ENCODE measurements around the gene BAAT. TPM values are rescaled to one million over a fixed set of nuclear protein-coding genes. Genes with fewer than 3 reads are reported as not detected.

Gene BAAT
- total RNA-seq, 1 experiment from 2014 or later, result not detected

DNA sequence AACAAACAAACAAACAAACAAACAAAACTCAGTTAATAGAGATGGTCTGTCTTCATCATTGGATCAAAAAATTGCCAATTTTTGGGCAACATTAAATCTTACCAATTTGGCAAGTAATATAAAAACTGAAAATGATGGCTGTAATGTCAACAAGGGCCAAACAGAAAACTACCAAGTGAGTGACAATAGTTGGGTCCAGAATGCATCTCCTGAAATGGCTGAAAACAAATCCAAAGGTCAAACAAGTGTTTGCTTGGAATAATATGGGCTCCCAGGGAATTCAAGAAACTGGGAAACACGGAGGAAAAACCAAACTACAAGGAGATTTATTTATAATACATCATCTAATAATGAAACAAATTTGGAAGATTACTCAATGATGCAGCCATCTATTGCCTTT lies 25.1 kb downstream of the BAAT start:
- Histone ChIP-seq H3K4me2 (no peak overlapping the region), H3K9me3 (ENCODE audit: insufficient read depth, low read depth) (no peaks in the 10 kb centered on the region; the same call in 1 of the 2 replicates), H3F3A (ENCODE audit: insufficient read depth, low read depth) (no peaks in the 10 kb centered on the region), H3K27me3 (ENCODE audit: insufficient read depth, low read depth) (no peaks in the 10 kb centered on the region), H3K4me1 (replicated peaks; ENCODE audit: insufficient read depth) (no peaks in the 10 kb centered on the region), H3K27ac (no peak overlapping the region), H3K9me2 (ENCODE audit: insufficient read depth) (no peaks in the 10 kb centered on the region), H3K79me2 (ENCODE audit: low read depth) (no peaks in the 10 kb centered on the region), H4K20me1 (ENCODE audit: insufficient read depth) (no peaks in the 10 kb centered on the region), H2AFZ (no peak overlapping the region), H3K36me3 (ENCODE audit: low read depth) (no peaks in the 10 kb centered on the region), H3K4me3 (no peak overlapping the region)
- no TSS peak for BruUV-seq (replicated peaks)
- TF ChIP-seq EZH2 (IDR thresholded peaks at IDR 0.05; ENCODE audit: low read depth), result no peak
- TF ChIP-seq, protein P1, sequence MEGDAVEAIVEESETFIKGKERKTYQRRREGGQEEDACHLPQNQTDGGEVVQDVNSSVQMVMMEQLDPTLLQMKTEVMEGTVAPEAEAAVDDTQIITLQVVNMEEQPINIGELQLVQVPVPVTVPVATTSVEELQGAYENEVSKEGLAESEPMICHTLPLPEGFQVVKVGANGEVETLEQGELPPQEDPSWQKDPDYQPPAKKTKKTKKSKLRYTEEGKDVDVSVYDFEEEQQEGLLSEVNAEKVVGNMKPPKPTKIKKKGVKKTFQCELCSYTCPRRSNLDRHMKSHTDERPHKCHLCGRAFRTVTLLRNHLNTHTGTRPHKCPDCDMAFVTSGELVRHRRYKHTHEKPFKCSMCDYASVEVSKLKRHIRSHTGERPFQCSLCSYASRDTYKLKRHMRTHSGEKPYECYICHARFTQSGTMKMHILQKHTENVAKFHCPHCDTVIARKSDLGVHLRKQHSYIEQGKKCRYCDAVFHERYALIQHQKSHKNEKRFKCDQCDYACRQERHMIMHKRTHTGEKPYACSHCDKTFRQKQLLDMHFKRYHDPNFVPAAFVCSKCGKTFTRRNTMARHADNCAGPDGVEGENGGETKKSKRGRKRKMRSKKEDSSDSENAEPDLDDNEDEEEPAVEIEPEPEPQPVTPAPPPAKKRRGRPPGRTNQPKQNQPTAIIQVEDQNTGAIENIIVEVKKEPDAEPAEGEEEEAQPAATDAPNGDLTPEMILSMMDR (conservative IDR thresholded peaks at IDR 0.05), result no peak
- CTCF ChIA-PET, result no interaction called here
- POLR2A ChIA-PET (ENCODE audit: unreplicated experiment), result no interaction called here
- no peak for DNase-seq
- intact Hi-C loops (cut with micrococcal nuclease; ENCODE audit: unreplicated experiment), result no loop called here

DNA sequence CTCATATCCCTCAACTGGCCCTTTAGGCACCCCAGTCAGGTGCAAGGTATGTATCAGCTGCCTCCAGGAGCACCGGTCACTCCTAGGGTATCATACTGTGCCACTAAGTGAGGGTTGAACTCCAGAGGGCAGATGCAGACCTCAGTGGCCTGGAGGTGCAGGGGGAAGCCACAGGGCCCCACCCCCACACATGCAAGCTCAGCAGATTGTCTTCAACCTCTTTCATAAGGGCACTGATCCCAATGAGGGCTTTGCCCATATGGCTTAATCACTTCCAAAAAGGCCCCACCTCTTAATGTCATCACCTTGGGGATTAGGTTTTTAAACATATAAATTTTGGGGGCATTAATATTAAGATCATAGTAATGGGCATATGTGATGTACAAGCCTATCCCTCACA lies 28.2 kb downstream of the BAAT start:
- no peak overlapping the region for H2AFZ ChIP-seq
- BruUV-seq (replicated peaks), result no TSS peak
- no peaks in the 10 kb centered on the region; the same call in 1 of the 2 replicates for H3K9me3 ChIP-seq (ENCODE audit: insufficient read depth, low read depth)
- H3K36me3 ChIP-seq (ENCODE audit: low read depth), result no peaks in the 10 kb centered on the region
- no peaks in the 10 kb centered on the region for H3K4me1 ChIP-seq (replicated peaks; ENCODE audit: insufficient read depth)
- DNase-seq, result no peak
- no peaks in the 10 kb centered on the region for H3K79me2 ChIP-seq (ENCODE audit: low read depth)
- H3K4me2 ChIP-seq, result no peak overlapping the region
- H3K4me3 ChIP-seq, result no peak overlapping the region
- no peak for TF ChIP-seq EZH2 (IDR thresholded peaks at IDR 0.05; ENCODE audit: low read depth)
- TF ChIP-seq, protein P1 (conservative IDR thresholded peaks at IDR 0.05), result no peak
- no peaks in the 10 kb centered on the region for H3F3A ChIP-seq (ENCODE audit: insufficient read depth, low read depth)
- no peaks in the 10 kb centered on the region for H3K9me2 ChIP-seq (ENCODE audit: insufficient read depth)
- no peaks in the 10 kb centered on the region for H4K20me1 ChIP-seq (ENCODE audit: insufficient read depth)
- POLR2A ChIA-PET (ENCODE audit: unreplicated experiment), result no interaction called here
- CTCF ChIA-PET, result no interaction called here
- no peak overlapping the region for H3K27ac ChIP-seq
- no peaks in the 10 kb centered on the region for H3K27me3 ChIP-seq (ENCODE audit: insufficient read depth, low read depth)
- intact Hi-C loops (cut with micrococcal nuclease; ENCODE audit: unreplicated experiment), result no loop called here

DNA sequence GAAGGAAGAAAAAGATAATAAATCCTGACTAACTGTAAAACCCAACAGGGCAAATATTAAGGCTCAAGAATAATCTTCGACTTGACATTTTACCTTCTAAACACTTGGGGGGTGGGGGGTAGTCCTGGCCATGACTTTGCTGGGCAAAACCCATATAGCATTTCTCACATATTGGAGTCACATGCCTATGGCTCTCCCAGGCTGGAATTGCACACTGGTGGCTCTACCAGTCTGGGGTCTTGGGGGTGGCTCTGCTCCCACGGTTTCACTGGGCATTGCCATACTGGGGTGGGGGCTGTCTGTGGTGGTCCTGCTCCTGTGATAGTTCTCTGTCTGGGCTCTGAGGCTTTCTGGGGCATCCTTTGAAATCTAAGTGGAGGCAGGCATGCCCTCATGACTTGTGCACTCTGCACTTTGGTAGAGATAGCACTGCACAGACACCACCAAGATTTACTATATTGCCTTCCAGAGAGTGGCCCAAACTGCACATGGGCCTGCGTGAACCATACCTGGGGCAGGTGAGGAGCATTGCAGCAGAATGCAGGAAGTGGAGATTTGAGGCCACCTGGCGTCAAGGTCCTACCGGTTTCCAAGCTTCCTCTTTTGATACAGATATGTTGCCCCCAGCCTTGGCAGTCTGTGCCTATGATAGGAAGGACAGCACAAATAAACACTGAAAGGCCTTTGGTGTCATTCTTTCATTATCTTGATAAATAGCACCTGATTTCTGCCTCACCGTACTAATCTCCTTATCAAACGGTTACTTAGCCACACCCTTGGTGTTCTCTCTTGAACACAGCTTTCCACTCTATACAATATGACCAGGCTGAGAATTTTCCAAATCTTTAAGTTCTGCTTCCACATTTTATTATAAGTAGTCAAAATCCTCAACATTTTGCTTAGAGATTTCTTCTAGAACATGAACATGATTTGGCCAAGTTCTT lies 29.8 kb downstream of the BAAT start:
- H3K79me2 ChIP-seq (ENCODE audit: low read depth), result no peaks in the 10 kb centered on the region
- no peaks in the 10 kb centered on the region for H3K9me3 ChIP-seq (ENCODE audit: insufficient read depth, low read depth)
- DNase-seq, result no peak
- H3K4me1 ChIP-seq (replicated peaks; ENCODE audit: insufficient read depth), result no peaks in the 10 kb centered on the region
- TF ChIP-seq, protein P1 (conservative IDR thresholded peaks at IDR 0.05), result no peak
- no peaks in the 10 kb centered on the region for H3K36me3 ChIP-seq (ENCODE audit: low read depth)
- H3K4me3 ChIP-seq, result no peak overlapping the region
- CTCF ChIA-PET, result no interaction called here
- H3K9me2 ChIP-seq (ENCODE audit: insufficient read depth), result no peaks in the 10 kb centered on the region
- H3K27ac ChIP-seq, result no peak overlapping the region
- H3K4me2 ChIP-seq, result no peak overlapping the region
- H3F3A ChIP-seq (ENCODE audit: insufficient read depth, low read depth), result no peaks in the 10 kb centered on the region
- no peaks in the 10 kb centered on the region for H3K27me3 ChIP-seq (ENCODE audit: insufficient read depth, low read depth)
- intact Hi-C loops (cut with micrococcal nuclease; ENCODE audit: unreplicated experiment), result no loop called here
- POLR2A ChIA-PET (ENCODE audit: unreplicated experiment), result no interaction called here
- H2AFZ ChIP-seq, result no peak overlapping the region
- no peaks in the 10 kb centered on the region for H4K20me1 ChIP-seq (ENCODE audit: insufficient read depth)
- no TSS peak for BruUV-seq (replicated peaks)
